Measurements from ENCODE around the gene TMUB1.

GRCh38 chr7:151076863-151077704 is 6.2 kb downstream of the TMUB1 start:
- TF ChIP-seq CTCF (IDR thresholded peaks at IDR 0.05; ENCODE audit: low read depth, low read length, poor library complexity, severe bottlenecking) = no peak
- no peak for TF ChIP-seq EZH2phosphoT487 (IDR thresholded peaks at IDR 0.05; ENCODE audit: borderline replicate concordance, low read length)

All from DOHH2 (cell line).